Neural progenitor cell (in vitro differentiated cells): ENCODE results near the gene LAMA2.

Experiments
- EZH2 ChIP-seq: fragments of 200-600 bp; sonication (generic); IDR thresholded peaks from 2 replicates; pipeline ENCODE4 v1.6.1; 2017; ENCODE audit warnings: antibody characterized with exemption, mild to moderate bottlenecking, moderate library complexity
- EZH2phosphoT487 ChIP-seq: fragments of 200-600 bp; sonication (generic); IDR thresholded peaks from 2 replicates; pipeline ENCODE4 v1.6.1; 2017; ENCODE audit warnings: antibody characterized with exemption
- TF ChIP-seq, protein P1 (sequence below): fragments of 200-600 bp; sonication (generic); IDR thresholded peaks from 2 replicates; pipeline ENCODE4 v1.5.1; 2017; ENCODE audit warnings: antibody characterized with exemption, mild to moderate bottlenecking

DNA sequence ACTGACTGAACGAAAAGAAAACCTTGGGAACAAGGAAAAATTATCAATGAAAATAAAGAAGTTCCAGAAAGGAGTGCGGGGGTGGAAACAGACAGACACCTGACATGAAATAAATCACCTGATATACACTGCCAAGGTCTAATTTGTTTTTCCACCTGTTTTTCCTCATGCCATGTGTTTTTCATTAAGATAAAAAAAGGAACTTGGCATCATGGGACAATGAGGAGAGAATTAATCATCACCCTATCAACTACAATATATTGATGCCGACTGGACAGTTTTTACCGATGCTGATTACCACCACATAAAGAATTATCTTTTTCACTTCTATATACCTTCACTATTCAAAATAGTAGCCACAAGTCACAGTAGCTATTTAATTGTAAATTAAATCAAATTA, 593.9 kb downstream of the LAMA2 start:
- TF ChIP-seq, protein P1, sequence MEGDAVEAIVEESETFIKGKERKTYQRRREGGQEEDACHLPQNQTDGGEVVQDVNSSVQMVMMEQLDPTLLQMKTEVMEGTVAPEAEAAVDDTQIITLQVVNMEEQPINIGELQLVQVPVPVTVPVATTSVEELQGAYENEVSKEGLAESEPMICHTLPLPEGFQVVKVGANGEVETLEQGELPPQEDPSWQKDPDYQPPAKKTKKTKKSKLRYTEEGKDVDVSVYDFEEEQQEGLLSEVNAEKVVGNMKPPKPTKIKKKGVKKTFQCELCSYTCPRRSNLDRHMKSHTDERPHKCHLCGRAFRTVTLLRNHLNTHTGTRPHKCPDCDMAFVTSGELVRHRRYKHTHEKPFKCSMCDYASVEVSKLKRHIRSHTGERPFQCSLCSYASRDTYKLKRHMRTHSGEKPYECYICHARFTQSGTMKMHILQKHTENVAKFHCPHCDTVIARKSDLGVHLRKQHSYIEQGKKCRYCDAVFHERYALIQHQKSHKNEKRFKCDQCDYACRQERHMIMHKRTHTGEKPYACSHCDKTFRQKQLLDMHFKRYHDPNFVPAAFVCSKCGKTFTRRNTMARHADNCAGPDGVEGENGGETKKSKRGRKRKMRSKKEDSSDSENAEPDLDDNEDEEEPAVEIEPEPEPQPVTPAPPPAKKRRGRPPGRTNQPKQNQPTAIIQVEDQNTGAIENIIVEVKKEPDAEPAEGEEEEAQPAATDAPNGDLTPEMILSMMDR = no peak
- TF ChIP-seq EZH2 = no peak
- TF ChIP-seq EZH2phosphoT487 = no peak
